Hepatocyte (in vitro differentiated cells): ENCODE data around the gene KIAA1671. TPM values are rescaled to one million over a fixed set of nuclear protein-coding genes. Genes with fewer than 3 reads are reported as not detected.

Experiments used
- DNase-seq: peaks from one replicate; pipeline ENCODE4 v3.0.0-alpha.2; 2016; ENCODE audit warnings: low spot score
- H2AFZ ChIP-seq: fragments of 200-600 bp; sonication (generic); 2 replicates; pipeline ENCODE4 v1.6.0; 2016; ENCODE audit warnings: antibody characterized with exemption, mild to moderate bottlenecking
- H3K27ac ChIP-seq: fragments of 200-600 bp; sonication (generic); 2 replicates; pipeline ENCODE4 v1.5.1; 2016; ENCODE audit warnings: mild to moderate bottlenecking
- H3K27me3 ChIP-seq: fragments of 200-600 bp; sonication (generic); 2 replicates; pipeline ENCODE4 v1.6.1; 2016
- H3K36me3 ChIP-seq: fragments of 200-600 bp; sonication (generic); replicated peaks from 2 replicates; pipeline ENCODE4 v1.5.1; 2016; ENCODE audit warnings: low read depth; ENCODE audit not compliant: insufficient read depth
- H3K4me1 ChIP-seq: fragments of 200-600 bp; sonication (generic); 2 replicates; pipeline ENCODE4 v1.5.1; 2016; ENCODE audit warnings: mild to moderate bottlenecking, moderate library complexity; ENCODE audit not compliant: insufficient read depth
- H3K4me2 ChIP-seq: fragments of 200-600 bp; sonication (generic); 2 replicates; pipeline ENCODE4 v1.6.0; 2016
- H3K4me3 ChIP-seq: fragments of 200-600 bp; sonication (generic); 2 replicates; pipeline ENCODE4 v1.5.1; 2016; ENCODE audit warnings: mild to moderate bottlenecking
- H3K79me2 ChIP-seq: fragments of 200-600 bp; sonication (generic); 2 replicates; pipeline ENCODE4 v1.6.0; 2017; ENCODE audit warnings: mild to moderate bottlenecking
- H3K9me2 ChIP-seq: fragments of 200-600 bp; sonication (generic); replicated peaks from 2 replicates; pipeline ENCODE4 v1.6.0; 2017; ENCODE audit warnings: mild to moderate bottlenecking; ENCODE audit not compliant: insufficient read depth
- H3K9me3 ChIP-seq: fragments of 200-600 bp; sonication (generic); 2 replicates; pipeline ENCODE4 v1.5.1; 2016; ENCODE audit warnings: low read depth, mild to moderate bottlenecking
- H4K20me1 ChIP-seq: fragments of 200-600 bp; sonication (generic); 2 replicates; pipeline ENCODE4 v1.6.0; 2016; ENCODE audit warnings: mild to moderate bottlenecking; ENCODE audit not compliant: insufficient read depth, poor library complexity, severe bottlenecking
- EZH2 ChIP-seq: fragments of 200-600 bp; sonication (generic); IDR thresholded peaks from 2 replicates; pipeline ENCODE4 v1.6.1; 2016; ENCODE audit warnings: antibody characterized with exemption, mild to moderate bottlenecking, borderline replicate concordance
- EZH2phosphoT487 ChIP-seq: fragments of 200-600 bp; sonication (generic); IDR thresholded peaks from one replicate; pipeline ENCODE4 v1.6.1; 2018; ENCODE audit warnings: antibody characterized with exemption, mild to moderate bottlenecking, low read depth, moderate library complexity; ENCODE audit not compliant: unreplicated experiment, severe bottlenecking
- WGBS: methylation state at CpG from one replicate; pipeline ENCODE4 v1.1.6; 2016; ENCODE audit warnings: low lambda C conversion rate; ENCODE audit errors: missing lambda C conversion rate; 5-methylcytosine and 5-hydroxymethylcytosine counted together
- polyA plus RNA-seq: library from polyadenylated mRNA; unstranded; fragments of >200 nt; fragmentation: Nextera tagmentation; extraction: Ambion mirVana; gene quantifications from 2 replicates; pipeline ENCODE4 v1.2.1, GENCODE V29; 2016
- total RNA-seq: library from RNA; depleted of rRNA; stranded (reverse); fragments of >200 nt; gene quantifications from 2 replicates; pipeline ENCODE4 v1.2.3, GENCODE V29; 2014
- TF ChIP-seq, protein P1 (sequence below): fragments of 200-600 bp; sonication (generic); IDR thresholded peaks from 2 replicates; pipeline ENCODE4 v1.5.1; 2016; ENCODE audit warnings: antibody characterized with exemption, mild to moderate bottlenecking; ENCODE audit not compliant: poor library complexity

Gene KIAA1671
- total and polyA plus RNA-seq, 2 experiments from 2014 or later, result 8.1 to 26.5 TPM

DNA sequence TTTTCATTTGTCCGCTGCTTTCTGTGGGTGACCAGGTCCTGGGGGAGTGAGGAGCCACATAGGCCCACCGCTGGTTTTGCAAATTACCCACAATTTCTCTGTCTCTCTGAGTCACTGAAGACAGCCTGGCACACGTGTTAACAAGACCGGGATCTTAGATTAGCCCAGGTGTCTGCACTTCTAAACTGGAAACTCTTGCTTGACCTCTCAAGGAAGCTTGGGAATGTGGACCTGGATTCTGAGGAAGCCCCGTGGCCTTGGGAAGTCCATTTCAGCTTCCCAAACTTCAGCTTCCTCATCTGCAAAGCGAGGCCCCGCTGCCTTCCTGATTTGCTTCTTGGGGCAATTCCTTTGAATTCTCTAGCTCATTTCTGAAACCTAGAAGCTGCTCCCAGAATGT is 119.9 kb downstream of the KIAA1671 start:
- Histone ChIP-seq H3K36me3 (no peaks in the 10 kb centered on the region), H3K9me2 (no peaks in the 10 kb centered on the region), H2AFZ (no peak overlapping the region), H3K27me3 (no peaks in the 10 kb centered on the region), H3K4me3 (no peak overlapping the region), H3K79me2 (peaks cover 7% of the 10 kb centered on the region), H3K9me3 (no peaks in the 10 kb centered on the region), H3K27ac (no peak overlapping the region), H3K4me1 (peaks cover 16% of the 10 kb centered on the region), H4K20me1 (no peaks in the 10 kb centered on the region), H3K4me2 (no peak overlapping the region)
- no peak for DNase-seq
- 94% methylated on average over 7 of the region's 7 CpGs for WGBS
- no peak for TF ChIP-seq EZH2
- no peak for TF ChIP-seq EZH2phosphoT487
- TF ChIP-seq, protein P1, sequence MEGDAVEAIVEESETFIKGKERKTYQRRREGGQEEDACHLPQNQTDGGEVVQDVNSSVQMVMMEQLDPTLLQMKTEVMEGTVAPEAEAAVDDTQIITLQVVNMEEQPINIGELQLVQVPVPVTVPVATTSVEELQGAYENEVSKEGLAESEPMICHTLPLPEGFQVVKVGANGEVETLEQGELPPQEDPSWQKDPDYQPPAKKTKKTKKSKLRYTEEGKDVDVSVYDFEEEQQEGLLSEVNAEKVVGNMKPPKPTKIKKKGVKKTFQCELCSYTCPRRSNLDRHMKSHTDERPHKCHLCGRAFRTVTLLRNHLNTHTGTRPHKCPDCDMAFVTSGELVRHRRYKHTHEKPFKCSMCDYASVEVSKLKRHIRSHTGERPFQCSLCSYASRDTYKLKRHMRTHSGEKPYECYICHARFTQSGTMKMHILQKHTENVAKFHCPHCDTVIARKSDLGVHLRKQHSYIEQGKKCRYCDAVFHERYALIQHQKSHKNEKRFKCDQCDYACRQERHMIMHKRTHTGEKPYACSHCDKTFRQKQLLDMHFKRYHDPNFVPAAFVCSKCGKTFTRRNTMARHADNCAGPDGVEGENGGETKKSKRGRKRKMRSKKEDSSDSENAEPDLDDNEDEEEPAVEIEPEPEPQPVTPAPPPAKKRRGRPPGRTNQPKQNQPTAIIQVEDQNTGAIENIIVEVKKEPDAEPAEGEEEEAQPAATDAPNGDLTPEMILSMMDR, result no peak

DNA sequence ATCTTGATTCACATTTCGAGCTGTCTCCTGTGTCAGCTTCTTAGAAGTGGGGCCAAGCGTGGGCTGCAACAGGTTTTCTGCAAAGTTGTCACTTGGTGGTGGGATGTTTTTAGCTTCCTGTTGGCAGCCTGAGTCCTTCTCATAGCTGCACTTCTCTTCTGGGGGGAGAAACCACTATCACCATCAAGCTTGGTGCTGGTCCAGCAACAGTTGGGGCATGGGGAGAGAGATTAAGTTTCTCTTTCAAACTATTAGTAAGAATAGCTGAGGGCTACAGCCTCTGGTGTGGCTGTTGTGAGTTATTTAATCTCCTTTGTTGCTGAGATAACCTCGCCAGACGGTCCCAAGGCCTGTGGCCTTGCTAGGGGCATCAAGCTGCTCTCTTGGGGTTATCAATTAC is 123.8 kb downstream of the KIAA1671 start:
- Histone ChIP-seq H3K9me2 (no peaks in the 10 kb centered on the region), H3K27ac (no peak overlapping the region), H3K79me2 (peaks cover 7% of the 10 kb centered on the region), H3K27me3 (no peaks in the 10 kb centered on the region), H4K20me1 (no peaks in the 10 kb centered on the region), H3K4me2 (no peak overlapping the region), H2AFZ (no peak overlapping the region), H3K4me1 (peaks cover 3% of the 10 kb centered on the region), H3K4me3 (no peak overlapping the region), H3K9me3 (no peaks in the 10 kb centered on the region), H3K36me3 (no peaks in the 10 kb centered on the region)
- TF ChIP-seq, protein P1, result no peak
- TF ChIP-seq EZH2 (no peak), EZH2phosphoT487 (no peak)
- WGBS, result 82% methylated on average over 4 of the region's 4 CpGs
- no peak for DNase-seq

DNA sequence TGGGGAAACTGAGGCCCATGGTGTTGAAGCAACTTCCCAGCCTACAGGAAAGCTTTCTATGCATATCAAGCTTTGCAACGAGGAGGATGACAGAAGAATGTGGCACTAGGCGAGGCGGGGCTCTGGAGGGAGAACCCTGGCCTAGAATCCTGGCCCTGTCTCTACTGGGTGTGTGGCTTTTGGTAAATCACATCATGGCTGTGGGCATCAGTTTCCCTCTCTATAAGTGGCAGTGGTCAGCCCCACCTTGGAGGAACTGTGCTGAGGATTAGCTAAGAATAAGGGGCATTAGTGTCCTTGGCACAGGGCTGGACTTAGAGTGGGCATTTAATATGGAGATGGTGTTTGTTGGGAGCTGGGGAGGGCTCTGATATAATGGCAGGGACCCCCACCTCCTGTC is 124.5 kb downstream of the KIAA1671 start:
- Histone ChIP-seq H3K27ac (no peak overlapping the region), H3K9me2 (no peaks in the 10 kb centered on the region), H3K27me3 (no peaks in the 10 kb centered on the region), H3K9me3 (no peaks in the 10 kb centered on the region), H3K4me3 (no peak overlapping the region), H3K79me2 (peaks cover 7% of the 10 kb centered on the region), H3K4me1 (no peaks in the 10 kb centered on the region), H3K36me3 (no peaks in the 10 kb centered on the region), H2AFZ (no peak overlapping the region), H4K20me1 (no peaks in the 10 kb centered on the region), H3K4me2 (no peak overlapping the region)
- no peak for DNase-seq
- 89% methylated on average over 3 of the region's 3 CpGs for WGBS
- no peak for TF ChIP-seq EZH2
- no peak for TF ChIP-seq EZH2phosphoT487
- TF ChIP-seq, protein P1, result no peak

DNA sequence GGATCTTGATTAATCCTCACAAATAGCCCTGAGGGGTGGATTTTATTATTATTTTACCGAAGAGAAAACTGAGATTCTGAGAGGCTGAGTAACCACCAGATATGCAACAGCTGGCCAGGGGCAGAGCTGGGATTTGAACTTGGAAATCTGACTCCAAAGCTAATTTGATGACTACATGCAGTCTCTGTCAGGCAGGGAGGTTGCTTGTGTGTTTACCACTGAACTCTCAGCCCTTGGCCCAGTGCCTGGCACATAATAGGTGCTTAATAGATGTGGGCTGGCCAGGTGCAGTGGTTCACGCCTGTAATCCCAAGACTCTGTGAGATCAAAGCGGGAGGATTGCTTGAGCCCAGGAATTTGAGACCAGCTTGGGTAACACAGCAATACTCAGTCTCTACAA is 125.4 kb downstream of the KIAA1671 start:
- TF ChIP-seq, protein P1, result no peak
- no peak for TF ChIP-seq EZH2
- no peak for TF ChIP-seq EZH2phosphoT487

More for the DNA sequence above, 125.4 kb downstream of the KIAA1671 start:
- Histone ChIP-seq H3K4me3 (no peak overlapping the region), H3K4me1 (no peaks in the 10 kb centered on the region), H3K27ac (no peak overlapping the region), H3K27me3 (no peaks in the 10 kb centered on the region), H3K36me3 (no peaks in the 10 kb centered on the region), H2AFZ (no peak overlapping the region), H3K9me2 (no peaks in the 10 kb centered on the region), H3K4me2 (no peak overlapping the region), H3K9me3 (no peaks in the 10 kb centered on the region), H4K20me1 (no peaks in the 10 kb centered on the region), H3K79me2 (peaks cover 7% of the 10 kb centered on the region)
- 73% methylated on average over 3 of the region's 3 CpGs for WGBS
- no peak for DNase-seq
